WTC11 (cell line): Measurements from ENCODE around the gene HLA-G. TPM values are rescaled to one million over a fixed set of nuclear protein-coding genes. Genes with fewer than 3 reads are reported as not detected.

Experiments
- ATAC-seq: fragments of 200-7000 bp; cut with Tn5 transposase; 2 replicates; pipeline ENCODE4 v1.10.0; 2021; ENCODE audit warnings: mild to moderate bottlenecking, moderate library complexity
- CTCF ChIA-PET: fragments of 300-600 bp; sonication (Branson Sonifier 250); formaldehyde crosslinking; loops from one replicate; lab custom pipeline; 2021; ENCODE audit warnings: antibody characterized with exemption; lab: Charles Lee
- POLR2A ChIA-PET: fragments of 350-600 bp; sonication (Branson Sonifier 250); formaldehyde crosslinking; loops from one replicate; lab custom pipeline; 2021; ENCODE audit warnings: antibody characterized with exemption; lab: Charles Lee
- DNase-seq: peaks from one replicate; pipeline ENCODE4 v3.0.0; 2021; ENCODE audit warnings: low spot score
- H3K27ac Mint-ChIP-seq: 2 replicates; pipeline ENCODE4 v1.8.0; 2021; ENCODE audit warnings: mixed read lengths
- H3K27me3 Mint-ChIP-seq: 2 replicates; pipeline ENCODE4 v1.8.0; 2021; ENCODE audit warnings: low read depth, mild to moderate bottlenecking, moderate library complexity, mixed read lengths
- H3K36me3 Mint-ChIP-seq: 2 replicates; pipeline ENCODE4 v1.8.0; 2021; ENCODE audit warnings: mixed read lengths
- H3K4me1 Mint-ChIP-seq: 2 replicates; pipeline ENCODE4 v1.8.0; 2022; ENCODE audit warnings: mixed read lengths
- H3K4me3 Mint-ChIP-seq: 2 replicates; pipeline ENCODE4 v1.8.0; 2021; ENCODE audit warnings: mild to moderate bottlenecking, moderate library complexity, mixed read lengths
- H3K9me3 Mint-ChIP-seq: 2 replicates; pipeline ENCODE4 v1.8.0; 2021; ENCODE audit warnings: mixed read lengths
- AFF4 ChIP-seq: sonication (generic); formaldehyde crosslinking; IDR thresholded peaks from 2 replicates; pipeline ENCODE4 v1.8.1; 2023; ENCODE audit warnings: mild to moderate bottlenecking, missing genetic modification reagents, borderline replicate concordance
- ARID4B ChIP-seq: sonication (generic); formaldehyde crosslinking; IDR thresholded peaks from 2 replicates; pipeline ENCODE4 v1.8.0; 2023; ENCODE audit warnings: missing genetic modification reagents, mild to moderate bottlenecking, borderline replicate concordance
- ATF1 ChIP-seq: sonication (generic); formaldehyde crosslinking; IDR thresholded peaks from 2 replicates; pipeline ENCODE4 v1.8.1; 2023; ENCODE audit warnings: mild to moderate bottlenecking, moderate library complexity, missing genetic modification reagents
- FOXK1 ChIP-seq: sonication (generic); formaldehyde crosslinking; IDR thresholded peaks from 2 replicates; pipeline ENCODE4 v1.8.0; 2022; ENCODE audit warnings: mild to moderate bottlenecking, moderate library complexity, missing genetic modification reagents
- MLX ChIP-seq: sonication (generic); formaldehyde crosslinking; IDR thresholded peaks from 2 replicates; pipeline ENCODE4 v1.8.1; 2023; ENCODE audit warnings: mild to moderate bottlenecking, missing genetic modification reagents, moderate library complexity
- MYBL2 ChIP-seq: sonication (generic); formaldehyde crosslinking; IDR thresholded peaks from 2 replicates; pipeline ENCODE4 v1.8.1; 2023; ENCODE audit warnings: mild to moderate bottlenecking, moderate library complexity, missing genetic modification reagents
- SOX15 ChIP-seq: fragments of 250-450 bp; sonication (Bioruptor Pico); IDR thresholded peaks from 2 replicates; pipeline ENCODE4 v1.9.0; 2021; ENCODE audit warnings: mild to moderate bottlenecking
- TEAD4 ChIP-seq: sonication (generic); formaldehyde crosslinking; IDR thresholded peaks from 2 replicates; pipeline ENCODE4 v1.8.0; 2022; ENCODE audit warnings: mild to moderate bottlenecking, missing genetic modification reagents
- ZMAT4 ChIP-seq: fragments of 250-450 bp; sonication (Bioruptor Pico); IDR thresholded peaks from 2 replicates; pipeline ENCODE4 v1.9.0; 2021; ENCODE audit warnings: mild to moderate bottlenecking
- ZNF396 ChIP-seq: fragments of 250-450 bp; sonication (Bioruptor Pico); IDR thresholded peaks from 2 replicates; pipeline ENCODE4 v1.8.0; 2021; ENCODE audit warnings: mild to moderate bottlenecking, moderate library complexity, borderline replicate concordance
- ZNF425 ChIP-seq: fragments of 250-450 bp; sonication (Bioruptor Pico); conservative IDR thresholded peaks from 2 replicates; pipeline ENCODE4 v1.9.0; 2021; ENCODE audit warnings: mild to moderate bottlenecking
- total RNA-seq: library from RNA; stranded (reverse); gene quantifications from 3 replicates; pipeline ENCODE4 v1.2.3, GENCODE V29; 2021

Gene HLA-G
- total RNA-seq, 1 experiment from 2014 or later, result 1.7 TPM

GRCh38 chr6:29830409-29830808 lies 2.8 kb downstream of the HLA-G start:
- H3K27me3 Mint-ChIP-seq, result peaks cover 88% of the 10 kb centered on the region
- peaks cover 5% of the 10 kb centered on the region for H3K4me1 Mint-ChIP-seq

More at GRCh38 chr6:29830409-29830808, 2.8 kb downstream of the HLA-G start:
- Mint-ChIP-seq H3K36me3 (no peaks in the 10 kb centered on the region; the same call in 1 of the 2 replicates), H3K27ac (no peak overlapping the region), H3K4me3 (no peak overlapping the region), H3K9me3 (0 out of 2 replicates have a peak, but pooled peaks cover 3% of the 10 kb centered on the region)
- POLR2A ChIA-PET, result interaction anchor here (0.7 kb wide), 1 partner anchor 15 kb away, joined by 3 read pairs; no protein-coding TSS in a partner anchor
- DNase-seq (no peak), ATAC-seq (no peak)
- CTCF ChIA-PET, result interaction anchor here (0.6 to 1.3 kb wide), 4 partner anchors 76 to 177 kb away, joined by 3 to 4 read pairs (median 4); no protein-coding TSS in a partner anchor
- no peak for TF ChIP-seq ZNF396 (CRISPR knock-in tag)
- TF ChIP-seq ZNF425 (CRISPR knock-in tag), result no peak
- TF ChIP-seq ARID4B, result no peak
- no peak for TF ChIP-seq SOX15 (CRISPR knock-in tag)
- TF ChIP-seq ZMAT4 (CRISPR knock-in tag), result no peak
- no peak for TF ChIP-seq ATF1 (CRISPR knock-in tag)
- TF ChIP-seq MYBL2 (CRISPR knock-in tag), result no peak
- TF ChIP-seq FOXK1 (CRISPR knock-in tag), result no peak
- TF ChIP-seq AFF4 (CRISPR knock-in tag), result no peak
- TF ChIP-seq MLX (CRISPR knock-in tag), result no peak
- TF ChIP-seq TEAD4 (CRISPR knock-in tag), result no peak
- TF ChIP-seq, all 79 proteins: peak for 0
